ENCODE results near the gene LHFPL6.

The LHFPL6 gene

DNA sequence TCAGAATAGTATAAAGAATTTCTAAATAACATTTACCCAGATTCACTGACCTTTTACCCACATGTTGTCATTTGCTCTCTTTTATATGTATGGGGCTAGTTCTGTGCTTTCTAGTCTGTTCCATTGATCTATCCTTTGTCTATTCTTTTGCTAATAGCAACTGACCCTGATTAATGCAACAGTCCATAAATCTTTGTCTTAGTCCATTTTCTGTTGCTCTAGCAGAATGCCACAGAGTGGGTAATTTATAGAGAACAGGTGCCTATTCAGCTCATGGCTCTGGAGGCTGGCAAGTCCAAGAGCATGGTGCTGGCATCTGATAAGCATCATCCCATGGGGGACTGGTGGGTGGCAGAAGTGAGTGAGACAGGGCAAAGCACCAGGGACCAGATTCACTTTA is 52.1 kb downstream of the LHFPL6 start:
- no peak for DNase-seq

DNA sequence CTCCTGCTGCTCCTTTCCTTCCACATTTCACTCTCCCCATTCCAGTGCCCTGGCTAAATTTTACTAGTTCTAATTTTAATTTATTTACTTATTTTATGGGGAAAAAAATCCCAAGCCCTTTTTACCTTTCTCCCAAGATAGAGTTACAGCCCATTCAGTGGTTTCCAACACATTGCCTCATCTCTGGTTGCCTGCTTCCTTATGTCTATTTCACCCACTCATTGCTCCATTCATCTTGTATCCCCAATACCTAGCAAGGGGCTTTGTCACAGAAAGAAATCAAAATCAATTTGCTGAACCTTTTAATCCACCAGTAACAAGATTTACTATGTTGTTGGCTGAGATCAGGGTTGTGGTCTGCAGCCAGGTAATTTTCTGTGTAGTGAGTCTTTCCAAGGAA is 55.9 kb downstream of the LHFPL6 start:
- no peak for DNase-seq

DNA sequence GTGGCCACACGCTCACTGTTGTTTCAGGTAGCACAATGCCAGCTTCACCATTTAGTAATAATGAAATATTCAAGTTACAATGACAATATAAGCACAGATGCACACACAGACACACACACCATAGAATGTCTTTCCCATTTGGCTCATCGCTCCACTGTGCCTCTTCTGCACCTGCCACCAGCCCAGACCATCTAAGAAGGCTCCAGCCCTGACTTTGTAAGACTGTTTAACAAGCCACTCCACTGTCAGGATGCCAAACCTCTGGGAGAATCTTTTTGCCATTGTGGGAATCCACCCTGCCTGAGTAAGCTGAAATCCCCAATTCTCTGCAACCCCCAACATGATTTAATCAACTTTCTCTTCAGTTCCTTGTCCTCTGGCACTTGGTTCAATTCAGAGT is 60.6 kb downstream of the LHFPL6 start:
- DNase-seq = no peak

DNA sequence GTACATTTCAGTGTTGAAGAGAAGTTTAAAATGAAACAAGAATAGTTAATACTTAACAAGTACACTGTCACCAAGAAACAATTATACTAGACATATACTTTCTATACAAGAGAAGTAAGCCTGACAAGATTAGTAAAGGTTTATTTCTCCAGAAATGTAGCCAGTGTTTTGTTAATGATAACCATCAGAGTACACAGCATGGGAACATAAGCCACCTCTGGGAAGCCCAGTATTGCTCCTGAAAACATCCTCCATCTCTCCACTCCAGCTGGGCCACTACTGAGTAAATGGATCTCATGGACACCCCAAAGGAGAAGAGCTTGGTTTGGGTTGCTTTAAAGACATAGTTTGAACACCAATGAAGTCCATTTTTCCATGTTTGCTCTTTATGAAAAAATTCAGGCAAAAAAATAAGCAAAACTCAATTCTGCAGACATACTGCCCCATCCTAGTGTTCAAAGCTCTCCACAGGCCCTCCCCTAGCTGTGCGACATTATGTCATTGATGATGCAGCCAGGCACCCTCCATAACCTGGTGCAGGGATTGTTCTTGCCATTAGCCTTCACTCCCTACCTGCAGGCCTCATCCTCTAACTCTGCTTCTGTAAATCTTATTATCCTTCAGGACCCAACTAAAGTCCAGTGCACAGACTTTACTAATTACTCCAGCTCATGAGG is 61.9 kb downstream of the LHFPL6 start:
- no peak for DNase-seq

DNA sequence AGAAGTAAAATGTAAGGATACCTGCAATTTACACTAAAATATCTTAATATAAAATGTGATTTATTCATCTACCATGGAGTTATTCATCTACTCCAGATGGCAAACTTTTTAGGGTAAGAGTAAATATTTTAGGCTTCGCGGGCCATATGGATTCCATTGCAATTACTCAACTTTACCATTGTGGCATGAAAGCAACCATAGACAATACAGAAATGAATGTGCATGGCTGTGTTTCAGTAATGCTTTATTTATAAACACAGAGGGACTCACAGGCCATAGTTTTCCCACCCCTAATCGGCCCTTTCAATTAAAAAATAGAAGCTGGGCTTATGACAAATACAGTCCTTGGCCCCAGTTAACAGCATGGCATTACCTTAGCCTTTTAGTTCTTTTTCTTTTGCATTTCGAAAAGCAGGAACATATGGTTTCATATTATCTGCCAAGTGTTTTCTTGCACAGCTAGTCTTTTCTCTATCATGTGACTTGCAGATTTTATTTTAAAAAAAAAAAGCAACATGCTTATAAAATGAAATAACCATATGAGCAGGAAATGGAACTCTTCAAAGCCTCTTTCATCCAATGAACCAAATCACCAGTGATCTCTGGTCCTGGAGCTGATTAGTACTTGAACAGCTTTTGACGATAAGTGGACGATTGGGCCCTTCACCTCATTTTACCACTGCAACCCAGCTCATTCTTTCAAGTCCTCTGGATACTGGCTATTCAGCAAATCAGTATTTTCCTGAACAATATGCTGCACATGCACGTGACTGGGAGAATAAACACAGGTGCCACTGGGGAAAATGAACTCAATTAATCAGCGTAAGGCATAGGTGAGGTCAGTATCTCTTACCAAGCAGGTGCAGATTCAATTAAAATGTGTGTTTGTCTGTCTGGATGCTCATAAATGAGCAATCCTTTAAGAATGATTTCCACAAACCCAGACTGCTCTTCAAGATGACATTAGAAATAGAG is 63.9 kb downstream of the LHFPL6 start:
- peak; percentile 67 for DNase-seq

DNA sequence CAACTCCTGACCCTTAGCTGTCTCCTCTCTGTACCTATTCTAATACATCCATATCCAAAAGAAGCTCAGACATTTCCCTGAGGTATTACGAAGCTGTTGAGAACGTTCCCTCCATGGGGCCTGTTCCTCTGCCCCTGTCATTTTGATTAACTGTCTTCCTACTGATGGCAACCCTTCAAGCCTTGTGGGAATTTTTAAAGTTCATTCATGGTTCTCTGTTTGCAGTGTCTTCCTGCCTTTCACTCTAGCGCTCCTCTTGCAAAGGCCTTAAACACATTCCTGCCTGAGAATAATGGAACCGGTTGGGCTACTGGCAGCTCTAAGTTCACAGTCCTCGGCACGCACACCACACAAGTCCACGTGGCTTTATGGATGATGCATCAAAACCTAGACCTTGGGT is 66.1 kb downstream of the LHFPL6 start:
- DNase-seq = no peak

DNA sequence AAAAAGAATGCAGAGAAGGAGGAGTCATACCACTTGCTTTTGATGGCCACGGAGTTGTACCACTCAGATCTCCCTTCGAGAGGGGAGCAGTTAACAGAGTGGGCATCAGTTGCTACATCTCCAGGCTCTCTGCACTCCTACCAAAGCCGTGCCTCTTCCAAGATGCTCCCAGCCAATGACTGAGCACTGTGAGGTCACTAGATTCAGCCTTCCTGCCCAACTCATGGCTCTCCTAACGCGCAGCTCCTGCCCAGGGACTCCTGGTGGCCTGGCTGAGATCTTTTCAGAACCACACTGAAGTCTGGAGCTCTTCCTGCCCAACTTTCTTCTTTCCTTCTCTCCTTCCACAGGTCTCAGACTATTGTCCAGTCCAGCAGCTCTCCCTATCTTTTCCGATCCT is 66.7 kb downstream of the LHFPL6 start:
- DNase-seq = no peak

DNA sequence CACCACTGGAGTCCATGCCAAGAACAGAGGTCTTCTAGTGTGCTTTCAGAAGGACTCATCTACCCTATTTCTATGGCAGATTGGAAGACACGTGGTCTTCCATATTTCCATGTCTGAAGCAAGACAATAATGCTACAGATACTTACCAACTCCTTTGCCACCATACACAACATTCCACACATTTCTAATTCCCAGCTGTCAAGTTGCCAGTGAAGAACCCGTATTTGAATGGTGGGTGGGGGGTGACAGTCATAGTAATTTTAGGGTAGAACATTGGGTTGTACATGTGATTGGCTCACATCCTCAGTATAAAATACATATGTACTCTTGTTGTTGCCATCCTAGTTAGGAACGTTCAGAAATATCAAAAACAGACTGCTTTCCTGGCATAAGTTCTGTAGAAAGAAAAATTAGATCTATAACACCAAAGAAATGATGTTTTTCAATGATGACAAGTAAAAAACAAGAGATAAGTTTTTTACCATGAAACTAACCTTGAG is 69.3 kb downstream of the LHFPL6 start:
- DNase-seq = no peak

DNA sequence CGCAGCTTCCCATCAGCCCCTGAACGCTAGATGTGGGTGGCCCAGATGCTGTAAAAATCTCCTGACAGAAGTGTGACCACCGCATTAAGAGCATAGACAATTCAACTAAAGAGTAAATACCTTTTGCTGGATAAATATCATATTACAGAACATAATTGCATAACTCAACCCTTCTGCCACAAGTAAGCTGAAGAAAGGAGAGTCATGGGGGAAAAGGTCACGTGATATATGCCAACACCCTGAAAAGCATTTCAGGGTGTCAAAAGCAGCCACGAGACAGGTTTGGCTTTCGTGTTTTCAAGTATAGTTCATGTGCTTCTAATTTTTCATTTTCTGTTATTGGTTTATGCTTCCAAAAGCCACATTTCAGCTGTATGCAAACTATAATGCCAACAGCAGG is 71.3 kb downstream of the LHFPL6 start:
- DNase-seq = peak; percentile 96

DNA sequence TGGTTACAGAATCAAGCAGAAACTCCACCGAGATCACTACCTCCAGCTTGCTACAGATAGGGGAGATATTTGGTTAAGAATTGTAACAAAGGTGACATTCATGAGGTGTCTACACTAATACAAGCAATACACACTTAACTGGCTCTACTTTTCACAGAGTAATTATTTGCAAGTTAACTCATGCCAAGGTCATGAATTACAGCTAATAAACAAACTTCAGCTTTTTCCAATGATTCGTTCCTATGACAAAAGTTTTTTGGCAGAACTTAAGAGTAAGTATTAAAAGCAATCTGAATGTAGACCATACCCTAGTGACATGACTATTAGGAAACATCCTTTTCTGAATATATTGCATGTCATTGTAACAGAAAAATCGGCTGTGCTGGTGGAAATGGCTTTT is 72.1 kb downstream of the LHFPL6 start:
- DNase-seq = peak; percentile 79

DNA sequence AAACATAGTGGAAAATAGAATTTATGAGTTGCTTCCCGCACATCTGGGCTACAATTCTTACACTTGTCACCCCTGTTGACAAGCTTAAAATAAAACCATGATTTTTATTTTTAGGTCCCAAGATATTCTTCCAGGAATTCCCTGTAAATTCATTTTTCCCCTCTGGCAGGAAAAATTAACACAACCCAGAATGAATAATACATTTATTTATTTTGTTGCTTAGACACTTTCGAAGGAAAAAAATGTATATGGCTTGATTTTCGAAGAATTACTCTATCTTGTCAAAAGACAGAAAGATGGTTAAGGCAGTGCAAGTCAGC is 74.4 kb downstream of the LHFPL6 start:
- no peak for DNase-seq

DNA sequence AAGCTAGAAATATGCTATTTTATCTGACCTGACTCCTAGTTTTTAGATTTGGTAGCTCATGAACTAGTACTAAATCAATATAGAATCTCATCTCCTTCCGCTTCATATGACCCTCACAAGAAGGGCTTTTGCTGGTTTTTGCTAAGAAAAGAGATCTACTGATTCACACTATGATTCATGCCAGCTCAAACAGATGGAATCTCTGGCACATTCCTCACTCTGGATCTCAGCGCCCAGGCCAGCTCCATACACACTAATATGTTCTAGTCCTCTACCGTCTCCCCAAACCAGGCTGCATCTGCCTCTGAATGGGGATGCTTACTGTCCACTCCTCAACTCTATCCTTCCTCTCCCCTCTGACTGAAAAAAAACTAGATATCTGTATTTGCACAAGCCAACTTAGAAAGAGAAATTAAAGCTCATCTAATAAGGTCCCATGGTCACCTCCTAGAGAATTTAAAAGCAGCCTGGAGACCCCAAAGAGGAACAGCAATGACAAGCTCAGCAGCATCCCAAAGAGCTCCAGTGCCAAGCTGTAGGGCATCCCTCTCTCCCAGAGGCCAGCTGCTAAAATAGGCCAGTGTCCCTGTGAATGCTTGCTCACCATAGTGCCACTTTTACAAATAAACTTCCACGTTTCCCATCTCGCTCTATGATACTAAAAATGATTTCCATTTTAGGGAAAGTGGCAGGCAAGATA is 74.9 kb downstream of the LHFPL6 start:
- no peak for DNase-seq

DNA sequence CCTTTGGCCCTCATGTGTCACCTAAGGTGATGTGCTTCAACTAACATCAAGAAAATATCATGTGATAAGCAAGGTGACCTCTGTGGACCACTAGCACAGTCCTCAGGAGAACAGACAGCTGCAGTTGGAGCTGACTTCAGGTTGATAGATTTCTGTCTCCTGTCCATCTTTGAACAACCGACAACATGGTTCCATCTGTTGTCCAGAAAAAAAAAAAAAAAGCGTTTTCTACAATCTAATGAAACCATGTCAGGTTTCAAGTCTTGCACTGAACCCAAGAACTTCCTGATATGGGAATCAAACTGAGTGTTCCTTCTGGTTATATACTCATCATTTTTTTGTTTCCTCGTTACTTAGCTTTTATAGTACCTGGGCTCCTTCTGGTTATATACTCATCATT is 75.7 kb downstream of the LHFPL6 start:
- no peak for DNase-seq

DNA sequence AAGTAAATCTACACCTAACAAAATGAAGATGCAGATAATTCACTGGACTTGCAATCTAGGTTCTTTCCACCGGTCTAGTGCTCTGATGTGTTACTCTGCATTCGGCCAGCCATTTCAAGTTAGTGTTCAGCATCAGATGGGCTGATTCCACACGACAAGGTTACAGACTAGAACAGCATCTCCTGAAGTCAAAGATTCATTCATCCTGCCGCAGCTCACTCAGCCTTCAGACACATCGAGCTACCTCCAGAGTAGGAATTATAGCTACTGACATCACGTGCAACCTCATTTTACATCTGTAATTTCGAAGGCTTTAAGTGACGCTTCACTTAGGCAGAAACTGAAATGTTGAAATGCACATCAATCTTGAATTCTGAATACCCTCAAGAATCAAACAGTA is 76.5 kb downstream of the LHFPL6 start:
- DNase-seq = no peak

DNA sequence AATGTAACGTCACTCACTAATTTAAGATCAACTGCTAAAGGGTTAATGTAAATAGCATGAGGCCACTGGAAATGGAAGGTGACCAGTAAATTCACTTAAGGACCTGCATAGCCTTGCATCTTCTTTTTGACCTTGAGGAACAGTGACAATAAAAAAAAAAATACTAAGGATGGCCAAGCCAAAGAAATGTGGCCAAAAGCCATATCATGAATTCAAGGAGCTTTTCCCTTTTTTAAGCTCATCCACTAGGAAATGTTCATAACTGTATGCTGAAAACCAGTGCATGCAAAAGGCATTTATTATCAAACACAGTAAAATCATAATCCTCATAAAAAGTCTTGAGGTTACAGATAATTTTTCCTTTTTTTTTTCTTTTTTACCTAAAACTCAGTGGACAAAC is 77.5 kb downstream of the LHFPL6 start:
- no peak for DNase-seq

DNA sequence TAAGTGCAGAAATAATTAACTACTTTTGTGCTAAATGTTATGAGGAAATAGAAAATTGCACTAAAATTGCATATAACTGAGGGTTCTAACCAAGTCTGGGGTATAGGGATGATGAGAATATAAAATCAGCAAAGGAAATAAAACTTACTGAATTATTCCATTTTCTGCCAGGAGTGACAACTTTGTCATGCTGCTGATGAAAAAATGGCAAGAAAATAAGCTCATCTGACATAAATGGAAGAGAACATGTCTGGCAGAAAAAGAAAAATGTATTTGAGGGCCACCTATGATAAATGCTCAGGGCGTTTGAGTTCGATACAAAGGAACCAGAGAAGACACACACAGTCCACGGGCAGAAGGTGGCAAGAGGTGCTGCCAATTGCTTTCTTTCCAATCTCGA is 78.2 kb downstream of the LHFPL6 start:
- no peak for DNase-seq

DNA sequence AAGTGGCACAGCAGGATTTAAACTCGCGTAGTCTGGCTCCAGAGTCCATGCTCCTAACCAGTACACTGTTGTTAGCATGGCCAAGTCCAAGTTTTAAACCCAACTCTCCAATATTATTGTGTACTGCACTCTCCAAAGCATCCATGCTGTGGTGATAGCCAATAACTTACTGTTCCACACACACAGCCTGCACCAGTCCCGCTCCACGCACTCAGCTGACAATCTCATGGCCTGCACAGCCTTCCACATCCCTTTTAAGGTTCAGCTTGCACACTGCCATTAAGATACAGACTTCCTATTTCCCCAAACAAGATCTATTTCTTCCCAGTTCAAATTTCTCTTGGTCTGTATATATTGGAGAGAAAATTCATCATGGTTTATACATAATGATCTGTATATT is 80.7 kb downstream of the LHFPL6 start:
- DNase-seq = no peak

DNA sequence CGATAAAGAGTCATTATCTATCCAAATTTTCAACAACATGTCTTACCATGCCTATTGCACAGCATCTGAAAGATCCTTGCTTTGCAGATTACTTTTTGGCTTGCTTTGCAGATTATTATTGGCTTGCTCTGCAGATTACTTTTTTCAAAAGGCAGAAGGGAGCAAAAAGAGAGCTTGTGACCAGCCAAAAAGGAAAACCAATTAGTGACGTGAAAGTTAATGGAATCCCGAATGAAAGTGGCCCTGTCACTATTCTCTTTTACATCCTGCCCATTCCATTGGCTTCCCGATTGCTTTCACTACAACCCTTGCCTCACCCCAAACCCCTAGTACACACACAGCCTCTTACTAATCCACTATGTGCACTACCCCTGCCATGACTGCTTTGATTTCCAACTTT is 81.3 kb downstream of the LHFPL6 start:
- no peak for DNase-seq

DNA sequence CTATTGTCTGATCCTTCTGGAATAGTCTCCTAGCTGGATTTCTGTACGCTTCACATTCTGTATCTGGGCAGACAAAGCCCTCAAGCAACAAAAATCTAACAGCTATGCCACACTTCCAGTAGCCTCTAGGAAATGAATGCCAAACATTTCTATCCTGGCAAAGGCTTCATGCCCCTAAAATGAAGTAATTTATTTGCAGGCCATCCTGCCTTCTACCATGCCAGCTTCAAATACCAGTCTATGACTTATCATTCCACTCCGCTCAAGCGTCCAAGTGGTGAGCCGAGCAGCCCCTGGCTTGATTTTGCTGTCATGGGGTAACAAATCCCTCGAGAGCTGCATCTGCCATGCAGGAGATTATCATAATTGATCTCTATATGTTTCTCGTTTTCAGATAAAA is 86.9 kb downstream of the LHFPL6 start:
- DNase-seq = no peak

DNA sequence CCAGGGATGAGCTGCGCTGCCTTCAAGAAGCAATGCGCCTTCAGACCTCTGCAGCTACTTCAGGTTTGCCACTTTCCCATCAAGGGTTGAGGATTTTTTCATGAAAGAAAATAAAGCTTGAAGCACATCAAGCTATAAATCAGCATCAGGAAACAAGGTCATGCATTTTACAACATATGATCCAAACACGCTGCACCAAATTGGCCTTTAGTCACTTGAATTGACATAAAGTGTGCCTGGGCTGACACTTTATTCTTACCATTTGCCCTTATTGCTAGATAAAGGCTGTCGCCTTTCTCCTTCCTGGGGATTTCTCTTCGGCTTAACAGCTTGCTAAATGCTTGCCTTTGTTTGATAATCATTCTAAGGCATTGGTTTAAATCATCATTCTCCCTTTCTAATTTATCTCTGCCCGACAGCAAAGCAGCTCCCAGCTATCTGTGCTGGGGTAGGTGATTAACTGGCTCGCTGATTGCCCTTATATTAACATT is 87.7 kb downstream of the LHFPL6 start:
- no peak for DNase-seq

DNA sequence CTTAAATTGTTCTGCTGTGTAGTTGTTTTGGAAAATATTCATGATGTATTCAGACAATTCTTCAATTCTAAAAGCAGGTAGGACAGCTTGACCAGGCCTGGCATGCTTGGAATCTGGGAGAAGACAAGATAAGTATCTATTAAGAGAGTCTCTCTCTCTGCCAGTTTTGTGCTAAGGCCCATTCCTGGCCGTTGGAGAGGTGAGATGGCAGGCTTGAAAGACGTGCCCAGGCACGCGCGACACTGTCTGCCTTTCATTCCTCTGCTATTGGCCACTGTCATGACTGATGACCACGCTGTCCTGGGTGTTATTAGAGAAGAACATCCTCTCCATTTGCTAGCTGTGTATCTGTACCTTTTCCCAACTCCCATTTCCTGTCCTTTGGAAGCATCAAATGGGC is 90.3 kb downstream of the LHFPL6 start:
- DNase-seq = no peak

DNA sequence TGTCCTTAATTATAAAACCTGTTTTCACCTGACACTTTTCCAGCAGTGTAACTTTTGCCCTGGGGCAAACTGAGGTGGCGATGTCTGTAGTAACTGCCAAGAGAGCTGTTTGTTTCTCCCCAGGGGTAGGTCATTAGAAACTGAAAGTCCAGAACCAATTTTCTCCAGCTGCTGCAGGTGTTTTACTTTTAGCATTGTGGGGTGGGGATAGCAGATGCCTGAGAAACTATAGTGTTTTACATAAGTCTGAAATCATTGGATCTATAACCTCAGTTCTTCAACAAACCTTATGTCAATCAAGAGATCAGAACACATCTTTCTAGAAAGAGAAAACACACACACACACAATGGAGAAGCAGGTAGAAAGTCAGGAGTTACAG is 92.7 kb downstream of the LHFPL6 start:
- DNase-seq = peak; percentile 69

DNA sequence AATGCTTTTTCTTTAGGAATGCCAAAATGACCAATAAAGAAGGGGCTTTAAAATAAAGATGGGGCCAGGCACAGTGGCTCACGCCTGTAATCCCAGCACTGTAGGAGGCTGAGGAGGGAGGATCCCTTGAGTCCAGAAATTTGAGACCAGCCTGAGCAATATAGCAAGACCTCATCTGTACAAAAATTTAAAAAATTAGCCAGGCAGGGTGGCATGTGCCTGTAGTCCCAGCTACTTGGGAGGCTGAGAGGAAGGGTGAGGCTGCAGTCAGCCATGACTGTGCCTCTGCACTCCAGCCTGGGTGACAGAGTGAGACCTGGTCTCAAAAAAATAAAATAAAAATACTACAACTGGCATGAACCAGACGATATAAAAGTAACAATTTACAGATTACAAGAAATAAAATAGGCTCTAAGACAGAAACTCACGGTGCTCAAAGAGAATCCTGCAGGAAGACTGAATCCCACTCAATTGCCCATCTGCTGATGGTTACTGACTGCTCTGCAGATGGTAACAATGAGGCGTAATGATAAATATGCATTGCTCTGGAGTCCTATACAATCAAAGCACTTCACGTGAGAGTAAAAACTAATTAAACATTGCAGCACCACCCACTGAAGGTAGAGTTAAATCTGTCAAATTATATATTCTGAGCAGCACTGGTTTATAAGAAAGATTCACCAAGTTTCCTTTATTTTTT is 93.2 kb downstream of the LHFPL6 start:
- peak; percentile 32 for DNase-seq
